ENCODE measurements around the gene SPDYE5.

- no peak for TF ChIP-seq POLR2AphosphoS5 (IDR thresholded peaks at IDR 0.05; ENCODE audit: insufficient read depth in 1 of 2, low read depth in 1 of 2)
- TF ChIP-seq, protein P1, sequence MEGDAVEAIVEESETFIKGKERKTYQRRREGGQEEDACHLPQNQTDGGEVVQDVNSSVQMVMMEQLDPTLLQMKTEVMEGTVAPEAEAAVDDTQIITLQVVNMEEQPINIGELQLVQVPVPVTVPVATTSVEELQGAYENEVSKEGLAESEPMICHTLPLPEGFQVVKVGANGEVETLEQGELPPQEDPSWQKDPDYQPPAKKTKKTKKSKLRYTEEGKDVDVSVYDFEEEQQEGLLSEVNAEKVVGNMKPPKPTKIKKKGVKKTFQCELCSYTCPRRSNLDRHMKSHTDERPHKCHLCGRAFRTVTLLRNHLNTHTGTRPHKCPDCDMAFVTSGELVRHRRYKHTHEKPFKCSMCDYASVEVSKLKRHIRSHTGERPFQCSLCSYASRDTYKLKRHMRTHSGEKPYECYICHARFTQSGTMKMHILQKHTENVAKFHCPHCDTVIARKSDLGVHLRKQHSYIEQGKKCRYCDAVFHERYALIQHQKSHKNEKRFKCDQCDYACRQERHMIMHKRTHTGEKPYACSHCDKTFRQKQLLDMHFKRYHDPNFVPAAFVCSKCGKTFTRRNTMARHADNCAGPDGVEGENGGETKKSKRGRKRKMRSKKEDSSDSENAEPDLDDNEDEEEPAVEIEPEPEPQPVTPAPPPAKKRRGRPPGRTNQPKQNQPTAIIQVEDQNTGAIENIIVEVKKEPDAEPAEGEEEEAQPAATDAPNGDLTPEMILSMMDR (IDR thresholded peaks at IDR 0.05) = no peak
Observed at GRCh38 chr7:75536491-75536890, 44.4 kb downstream of the SPDYE5 start.
